GM12892 (cell line): ENCODE data around the gene EIF5A2.
"Not testable (repeated sequence)": the region's sequence is repeated elsewhere in the genome, so short reads cannot be mapped to it uniquely, and the experiment has no call there.

ENCODE experiments used
- POLR2A ChIP-seq: IDR thresholded peaks from 2 replicates; pipeline ENCODE4 v1.6.1; 2011; ENCODE audit warnings: low read depth, low read length, control low read depth
- POLR2AphosphoS5 ChIP-seq: IDR thresholded peaks from 2 replicates; pipeline ENCODE4 v1.6.1; 2011; ENCODE audit warnings: low read depth, low read length, control low read depth
- TAF1 ChIP-seq: IDR thresholded peaks from 2 replicates; pipeline ENCODE4 v1.6.1; 2011; ENCODE audit warnings: low read depth, mild to moderate bottlenecking, control low read depth, low read length, borderline replicate concordance

GRCh38 chr3:170933039-170933438, 24.6 kb upstream of the EIF5A2 start:
- not testable (repeated sequence) for TF ChIP-seq POLR2A, POLR2AphosphoS5, TAF1
